AG08396 (cell line): ENCODE measurements around the gene OR2AG1.

Source experiments
- DNase-seq: peaks from one replicate; pipeline ENCODE4 v3.0.0; 2012; ENCODE audit warnings: low spot score, mixed read lengths

OR2AG1 gene

DNA sequence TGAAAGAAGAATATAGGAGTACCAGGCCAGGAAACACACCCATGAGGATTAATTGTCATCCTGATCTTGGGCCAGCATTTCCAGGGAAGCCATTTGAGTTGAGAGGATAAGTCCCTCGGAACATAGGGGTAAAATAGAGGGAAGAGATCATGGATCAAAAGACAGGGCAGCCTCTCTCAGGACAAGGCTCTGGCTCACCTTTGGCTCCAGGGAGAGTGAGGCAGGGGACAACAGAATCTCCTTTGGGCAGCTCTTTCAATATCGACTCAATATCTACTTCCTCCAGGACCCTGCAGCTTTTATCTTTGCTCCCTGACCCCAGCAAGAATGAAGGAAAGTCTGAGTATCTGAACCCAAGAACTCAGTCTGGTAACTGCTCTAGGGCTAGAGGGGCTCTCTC, at the start of gene OR2AG1:
Gene OR2AG1 (plus strand): TSS at position 301 of the 400 bp plus-strand sequence. CDS start 2,018 bp downstream, outside the sequence.
- no peak for DNase-seq

GRCh38 chr11:6733326-6734275, 49.2 kb upstream of the OR2AG1 start:
- DNase-seq, result no peak

GRCh38 chr11:6734616-6735015, 48.2 kb upstream of the OR2AG1 start:
- no peak for DNase-seq

DNA sequence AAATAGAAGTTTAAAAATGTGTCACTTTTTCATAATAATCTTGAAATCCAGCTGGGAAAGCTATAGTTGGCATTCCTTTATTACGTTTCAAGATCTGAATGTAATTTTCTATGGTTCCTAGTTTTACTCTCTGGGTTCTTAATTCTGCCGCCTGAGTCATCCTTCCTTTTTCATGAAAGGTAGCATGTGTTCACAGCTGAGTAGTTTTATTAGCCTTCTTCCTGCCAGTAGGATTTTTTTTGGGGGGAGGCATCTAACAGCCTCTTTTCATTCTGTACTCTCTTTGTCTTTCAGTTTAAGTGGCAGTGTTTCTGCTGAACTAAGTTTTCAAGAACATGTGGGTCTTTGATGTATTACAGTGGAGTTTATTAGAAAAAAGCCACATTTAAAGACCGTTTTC, 47.5 kb upstream of the OR2AG1 start:
- no peak for DNase-seq

DNA sequence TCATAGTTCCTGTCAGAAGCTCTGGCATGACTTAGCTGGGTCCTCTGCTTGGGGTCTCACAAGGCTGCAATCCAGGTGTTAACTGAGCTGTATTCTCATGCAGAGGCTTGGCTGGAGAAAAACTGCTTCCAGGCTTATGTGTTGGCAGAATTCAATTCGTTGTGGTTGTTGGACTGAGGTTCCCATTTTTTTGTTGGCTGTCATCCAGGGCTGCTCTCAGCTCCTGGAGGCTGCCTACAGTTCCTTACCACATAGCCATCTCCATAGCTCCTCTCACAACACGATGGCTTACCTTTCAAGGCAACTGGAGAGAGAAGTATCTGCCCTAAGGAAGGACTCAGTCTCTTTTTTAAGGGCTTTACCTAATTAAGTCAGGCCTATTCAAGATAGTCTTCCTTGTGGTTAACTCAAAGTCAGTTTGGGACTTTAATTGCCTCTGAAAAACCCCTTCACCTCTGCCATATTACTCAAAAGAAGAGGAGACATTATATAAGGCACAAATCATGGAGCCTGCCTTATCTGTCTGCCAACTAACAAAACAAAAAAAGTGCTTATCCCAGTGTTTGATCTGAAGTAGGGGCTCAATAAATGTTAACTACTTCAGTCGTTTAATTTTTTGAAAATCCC, 46.2 kb upstream of the OR2AG1 start:
- no peak for DNase-seq

- DNase-seq, result peak; percentile 13
These were observed 44.9 kb upstream of the OR2AG1 start for GRCh38 chr11:6737872-6738466.

DNA sequence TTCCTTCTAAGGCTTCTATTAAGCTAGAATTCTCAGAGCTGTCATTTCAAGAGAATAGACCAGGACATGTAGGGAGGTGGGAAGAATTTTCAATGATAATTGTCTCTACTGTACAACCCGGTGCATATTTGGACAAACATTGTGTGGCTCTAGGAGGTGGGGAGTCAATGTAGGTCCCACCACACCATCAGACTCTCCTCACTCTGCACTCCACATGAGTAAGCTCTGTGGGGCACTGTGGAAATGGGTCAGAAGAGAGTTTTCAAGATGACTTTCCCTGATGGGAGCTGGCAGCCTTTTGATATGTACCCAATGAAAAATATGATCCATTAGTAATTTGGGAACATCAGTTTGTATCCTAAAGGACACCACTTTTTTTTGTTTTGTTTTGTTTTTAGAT, 44.2 kb upstream of the OR2AG1 start:
- no peak for DNase-seq

DNA sequence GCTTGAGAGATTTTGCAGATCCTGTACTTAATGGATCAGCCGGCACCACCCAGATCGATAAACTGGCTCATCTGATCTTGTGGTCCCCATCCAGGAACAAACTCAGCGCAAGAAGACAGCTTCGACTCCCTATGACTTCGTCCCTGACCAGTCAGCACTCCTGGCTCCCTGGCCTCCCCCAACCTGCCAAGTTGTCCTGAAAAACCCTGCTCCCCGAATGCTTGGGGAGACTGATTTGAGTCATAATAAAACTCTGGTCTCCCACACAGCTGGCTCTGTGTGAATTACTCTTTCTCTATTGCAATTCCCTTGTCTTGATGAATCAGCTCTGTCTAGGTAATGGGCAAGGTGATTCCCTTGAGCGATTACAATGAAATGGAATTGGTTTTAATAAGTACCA, 40.6 kb upstream of the OR2AG1 start:
- no peak for DNase-seq

GRCh38 chr11:6745018-6745417, 37.8 kb upstream of the OR2AG1 start:
- DNase-seq, result no peak

- DNase-seq, result no peak
These were observed 37.3 kb upstream of the OR2AG1 start for GRCh38 chr11:6745465-6746015.

DNA sequence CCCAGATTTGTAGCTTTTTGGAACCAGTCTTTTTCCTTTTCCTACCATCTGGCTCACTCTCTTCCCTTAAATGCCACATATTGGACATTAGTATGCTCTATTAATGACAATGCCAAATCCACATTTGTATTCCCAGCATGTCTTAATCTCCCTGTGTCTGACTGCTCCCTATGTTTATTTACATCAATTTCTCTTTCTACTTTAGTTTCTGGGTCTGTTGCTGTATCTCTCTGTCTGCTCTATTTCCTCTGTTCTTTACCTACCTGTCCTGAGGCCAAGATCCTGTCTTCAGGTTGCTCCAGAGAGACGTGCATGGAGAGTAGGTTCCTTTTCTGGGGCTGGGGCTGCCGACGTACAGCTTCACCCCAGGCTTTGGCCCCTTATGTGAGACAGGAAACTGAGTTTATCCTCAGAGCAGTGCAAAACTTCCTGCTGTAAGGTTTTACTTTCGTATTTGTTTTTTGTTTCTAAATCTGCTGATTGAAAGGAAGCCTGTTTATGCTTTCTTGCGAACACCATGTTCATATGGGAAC, 36.7 kb upstream of the OR2AG1 start:
- DNase-seq, result no peak

- no peak for DNase-seq
These were observed 36.2 kb upstream of the OR2AG1 start for GRCh38 chr11:6746626-6747025.

DNA sequence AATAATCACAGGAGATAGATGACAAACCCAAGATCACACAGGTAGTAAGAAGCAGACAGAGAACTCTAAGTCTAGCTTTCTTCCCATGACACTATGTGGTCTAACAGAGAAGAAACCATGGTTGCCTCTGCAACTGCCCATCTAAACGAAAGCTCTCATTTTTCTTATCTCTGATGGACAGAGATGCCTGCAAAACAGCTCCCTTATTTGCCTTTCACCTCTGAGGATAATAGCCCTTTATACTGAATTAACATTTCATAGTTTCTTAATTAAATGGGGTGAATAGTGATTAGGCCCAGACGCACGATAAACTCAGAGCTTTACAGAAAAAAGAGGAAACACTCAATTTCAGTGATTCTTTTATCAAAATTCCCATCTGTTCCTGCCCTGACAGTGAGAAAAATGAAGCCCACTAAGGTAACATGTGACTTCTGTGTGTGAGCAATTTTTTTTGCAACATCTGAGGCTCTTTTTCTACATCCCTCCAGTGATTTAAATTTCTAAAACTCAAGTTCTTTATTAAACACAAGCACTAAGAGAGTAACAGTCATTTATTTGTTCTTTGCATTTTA, 35.6 kb upstream of the OR2AG1 start:
- DNase-seq, result no peak

DNA sequence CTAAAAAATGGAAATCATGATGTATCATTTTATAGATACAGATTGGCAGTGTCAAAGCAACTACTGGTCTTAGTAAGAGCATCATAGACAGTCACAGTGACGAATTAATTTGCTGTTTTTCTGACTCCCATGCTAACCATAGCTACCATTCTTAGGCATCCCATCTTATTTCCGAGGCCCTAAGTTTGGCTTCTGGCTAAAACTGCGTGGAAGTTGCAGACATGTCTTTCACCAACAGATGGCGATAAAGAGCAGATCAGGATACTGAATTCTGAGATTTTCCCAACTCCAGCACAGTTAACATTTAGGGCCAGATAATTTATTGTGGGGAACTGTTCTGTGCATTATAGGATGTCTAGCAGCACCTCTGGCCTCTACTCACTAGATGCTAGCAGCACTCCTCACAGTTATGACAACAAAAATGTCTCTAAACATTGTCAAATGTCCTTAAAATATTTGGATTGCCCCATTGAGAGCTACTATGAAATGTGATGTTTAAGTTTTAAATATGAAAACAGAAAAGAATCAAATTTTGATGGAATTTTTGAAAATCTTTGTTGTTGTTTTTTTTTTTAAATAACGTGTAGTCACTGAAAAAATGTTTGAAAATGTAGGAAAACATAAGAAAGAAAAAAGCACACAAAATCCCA, 27.4 kb upstream of the OR2AG1 start:
- DNase-seq, result peak; percentile 64

DNA sequence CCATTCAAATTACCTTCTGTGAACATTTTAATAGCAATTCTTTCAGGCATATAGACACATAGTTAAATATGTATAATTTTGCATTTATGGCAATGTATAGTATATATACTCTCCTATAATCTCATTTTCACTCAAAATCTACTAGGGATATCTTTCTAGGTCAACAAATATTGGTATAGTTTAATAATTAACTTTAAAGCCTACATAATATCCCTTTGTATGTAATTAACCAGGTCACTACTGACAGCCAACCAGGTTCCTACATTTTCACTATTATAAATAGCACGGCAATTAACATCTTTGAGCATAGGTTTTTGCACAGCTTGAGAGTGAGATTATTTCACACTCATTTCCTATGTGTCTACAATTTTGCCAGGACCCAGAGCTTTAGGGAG, 26.9 kb upstream of the OR2AG1 start:
- no peak for DNase-seq

DNA sequence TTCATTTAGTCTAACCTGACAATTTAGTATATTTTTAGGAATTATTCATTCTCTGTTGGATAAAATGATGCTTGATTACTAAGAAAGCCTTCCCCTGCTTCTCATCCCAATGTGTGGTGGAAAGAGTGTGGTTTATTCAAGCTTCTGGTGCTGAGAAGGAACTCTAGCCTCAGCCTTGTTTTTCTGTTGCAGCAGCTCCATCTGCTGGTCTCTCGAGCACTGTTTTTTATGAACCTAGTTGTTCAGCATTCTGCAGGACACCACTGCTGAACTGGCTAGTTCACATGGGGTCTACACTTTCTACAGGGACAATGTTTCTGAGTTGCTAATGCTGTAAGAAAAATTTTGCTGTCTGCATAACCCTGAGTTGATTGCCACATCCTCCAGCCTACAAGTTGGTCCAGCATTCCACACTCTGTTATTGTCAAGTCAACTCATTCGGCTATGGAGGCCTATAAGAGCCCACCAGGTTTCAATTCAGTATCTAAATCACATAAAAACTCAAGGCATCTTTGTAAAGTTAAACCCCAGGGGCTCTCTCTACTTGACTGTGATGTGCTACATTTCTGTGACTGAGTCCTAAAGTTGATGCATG, 25.4 kb upstream of the OR2AG1 start:
- peak; percentile 61 for DNase-seq

DNA sequence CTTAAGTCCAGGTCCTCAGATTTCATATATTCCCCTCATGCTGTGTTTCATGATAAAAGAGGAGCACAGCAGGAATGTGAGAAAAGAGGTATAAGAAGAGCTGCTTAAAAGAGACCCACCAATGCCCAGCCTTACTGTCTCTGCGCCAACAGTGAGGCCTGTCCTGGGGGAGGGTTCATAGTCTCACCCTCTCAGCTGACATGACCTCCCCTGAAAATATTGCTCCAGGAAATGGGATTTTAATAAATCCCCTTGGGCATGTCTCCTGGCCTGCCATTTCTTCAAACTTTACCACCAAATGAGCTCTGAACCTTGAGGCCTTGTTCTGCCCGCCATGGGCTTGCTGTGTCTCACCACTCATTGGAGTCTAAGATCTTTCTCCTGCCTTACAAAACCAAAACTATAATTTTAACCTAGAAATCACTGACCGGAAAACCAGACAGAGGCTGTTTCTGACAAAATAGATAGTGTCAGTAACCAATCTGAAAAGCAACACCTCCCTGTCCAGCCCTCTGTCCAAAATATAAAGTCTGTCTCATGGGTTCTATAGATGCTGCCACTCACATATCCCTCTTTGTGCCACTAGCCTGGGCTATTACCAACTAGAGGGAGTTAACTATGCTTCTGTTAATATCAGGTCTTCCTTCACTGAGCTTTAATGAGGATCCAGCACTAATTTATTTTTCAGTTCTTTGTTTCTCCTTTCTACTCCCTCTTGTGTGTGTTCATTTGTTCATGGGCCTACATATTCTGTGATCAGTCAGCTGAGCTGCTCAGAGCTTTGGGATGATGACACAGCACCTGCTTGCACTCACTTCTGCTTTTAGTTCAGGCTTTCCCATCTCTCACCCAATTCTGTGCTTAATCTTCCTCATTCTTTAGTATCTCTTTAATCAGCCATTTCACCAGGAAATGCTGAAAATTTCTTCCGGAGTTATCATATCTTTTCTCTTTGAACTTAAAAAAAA, 10.6 kb upstream of the OR2AG1 start, which contains the start of gene OR2AG2:
Gene OR2AG2 (minus strand): TSS at position 51 of the 968 bp plus-strand sequence. CDS start 3,019 bp downstream, outside the sequence.
- DNase-seq, result no peak

DNA sequence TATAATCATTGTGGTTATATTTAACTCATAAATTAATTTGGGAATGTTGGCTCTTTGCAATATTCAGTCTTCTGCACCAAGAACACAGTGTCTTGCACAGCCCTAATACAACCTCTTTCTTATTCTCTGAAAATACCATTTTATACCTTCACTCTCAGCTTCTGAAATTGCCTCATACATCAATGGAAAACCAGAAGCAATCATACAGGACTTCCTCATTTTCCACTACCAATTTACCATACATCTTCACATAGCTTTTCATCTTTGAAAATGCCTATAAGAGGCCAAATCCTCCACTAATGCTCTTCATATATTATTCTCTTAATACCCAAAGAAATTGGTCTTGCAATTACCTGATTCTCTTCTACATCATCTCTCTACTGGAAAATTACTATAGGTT, 4.3 kb upstream of the OR2AG1 start:
- no peak for DNase-seq

GRCh38 chr11:6780829-6781228, 2.0 kb upstream of the OR2AG1 start:
- no peak for DNase-seq

DNA sequence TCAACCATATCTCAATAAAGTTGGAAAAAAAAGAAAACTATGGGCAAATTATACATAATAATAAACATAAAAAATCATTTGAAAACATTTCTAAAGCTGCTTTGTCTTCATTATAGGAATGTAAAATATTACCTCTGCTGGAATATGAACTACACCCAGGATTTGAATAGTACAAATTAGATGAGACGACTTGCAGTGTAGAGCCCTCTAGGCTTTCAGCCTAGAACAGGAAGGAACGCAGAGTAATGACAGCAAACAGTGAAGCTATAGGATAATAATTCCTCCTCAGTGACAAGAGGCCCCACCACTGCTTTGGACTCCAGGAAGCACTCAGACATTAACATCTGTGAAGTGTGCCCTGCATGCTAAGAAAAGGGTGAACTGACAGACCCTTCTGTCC, 7.7 kb downstream of the OR2AG1 start:
- DNase-seq, result no peak
